ENCODE data around the gene TBCK. TPM values are rescaled to one million over a fixed set of nuclear protein-coding genes. Genes with fewer than 3 reads are reported as not detected.

The TBCK gene
- total RNA-seq, 1 donor from 2014 or later = 28.2 TPM

GRCh38 chr4:106092361-106093040, 223.5 kb downstream of the TBCK start:
- DNase-seq (ENCODE audit: low spot score) = no peak
- no peak overlapping the region for H3K27ac Mint-ChIP-seq (ENCODE audit: unreplicated experiment)
- peaks cover 30% of the 10 kb centered on the region for H3K9me3 Mint-ChIP-seq (ENCODE audit: low read depth)
- peaks cover 42% of the 10 kb centered on the region for H3K36me3 Mint-ChIP-seq (ENCODE audit: low read depth)
- no peaks in the 10 kb centered on the region for H3K27me3 Mint-ChIP-seq (ENCODE audit: low read depth)
- TF ChIP-seq, protein P1, sequence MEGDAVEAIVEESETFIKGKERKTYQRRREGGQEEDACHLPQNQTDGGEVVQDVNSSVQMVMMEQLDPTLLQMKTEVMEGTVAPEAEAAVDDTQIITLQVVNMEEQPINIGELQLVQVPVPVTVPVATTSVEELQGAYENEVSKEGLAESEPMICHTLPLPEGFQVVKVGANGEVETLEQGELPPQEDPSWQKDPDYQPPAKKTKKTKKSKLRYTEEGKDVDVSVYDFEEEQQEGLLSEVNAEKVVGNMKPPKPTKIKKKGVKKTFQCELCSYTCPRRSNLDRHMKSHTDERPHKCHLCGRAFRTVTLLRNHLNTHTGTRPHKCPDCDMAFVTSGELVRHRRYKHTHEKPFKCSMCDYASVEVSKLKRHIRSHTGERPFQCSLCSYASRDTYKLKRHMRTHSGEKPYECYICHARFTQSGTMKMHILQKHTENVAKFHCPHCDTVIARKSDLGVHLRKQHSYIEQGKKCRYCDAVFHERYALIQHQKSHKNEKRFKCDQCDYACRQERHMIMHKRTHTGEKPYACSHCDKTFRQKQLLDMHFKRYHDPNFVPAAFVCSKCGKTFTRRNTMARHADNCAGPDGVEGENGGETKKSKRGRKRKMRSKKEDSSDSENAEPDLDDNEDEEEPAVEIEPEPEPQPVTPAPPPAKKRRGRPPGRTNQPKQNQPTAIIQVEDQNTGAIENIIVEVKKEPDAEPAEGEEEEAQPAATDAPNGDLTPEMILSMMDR (IDR thresholded peaks at IDR 0.05) = no peak
- H3K4me1 Mint-ChIP-seq (ENCODE audit: low read depth) = peaks cover 12% of the 10 kb centered on the region
- H3K4me3 Mint-ChIP-seq (ENCODE audit: unreplicated experiment) = no peak overlapping the region

GRCh38 chr4:106090826-106091225, 225.2 kb downstream of the TBCK start:
- H3K27me3 Mint-ChIP-seq (ENCODE audit: low read depth) = no peaks in the 10 kb centered on the region
- DNase-seq (ENCODE audit: low spot score) = no peak
- TF ChIP-seq, protein P1 (IDR thresholded peaks at IDR 0.05) = no peak
- peaks cover 42% of the 10 kb centered on the region for H3K36me3 Mint-ChIP-seq (ENCODE audit: low read depth)
- H3K4me1 Mint-ChIP-seq (ENCODE audit: low read depth) = peaks cover 10% of the 10 kb centered on the region
- no peak overlapping the region for H3K27ac Mint-ChIP-seq (ENCODE audit: unreplicated experiment)
- no peak overlapping the region for H3K4me3 Mint-ChIP-seq (ENCODE audit: unreplicated experiment)
- H3K9me3 Mint-ChIP-seq (ENCODE audit: low read depth) = peaks cover 35% of the 10 kb centered on the region

- no peaks in the 10 kb centered on the region for H3K4me1 Mint-ChIP-seq (ENCODE audit: low read depth)
- H3K9me3 Mint-ChIP-seq (ENCODE audit: low read depth) = peaks cover 47% of the 10 kb centered on the region
- no peaks in the 10 kb centered on the region for H3K27me3 Mint-ChIP-seq (ENCODE audit: low read depth)
- peak; percentile 67 for DNase-seq (ENCODE audit: low spot score)
- H3K36me3 Mint-ChIP-seq (ENCODE audit: low read depth) = peaks cover 36% of the 10 kb centered on the region
- TF ChIP-seq, protein P1 (IDR thresholded peaks at IDR 0.05) = no peak
- no peak overlapping the region for H3K4me3 Mint-ChIP-seq (ENCODE audit: unreplicated experiment)
- no peak overlapping the region for H3K27ac Mint-ChIP-seq (ENCODE audit: unreplicated experiment)
These were observed 232.9 kb downstream of the TBCK start for GRCh38 chr4:106083065-106083464.

- H3K36me3 Mint-ChIP-seq (ENCODE audit: low read depth) = peaks cover 41% of the 10 kb centered on the region
- no peak overlapping the region for H3K4me3 Mint-ChIP-seq (ENCODE audit: unreplicated experiment)
- no peak overlapping the region for H3K27ac Mint-ChIP-seq (ENCODE audit: unreplicated experiment)
- H3K27me3 Mint-ChIP-seq (ENCODE audit: low read depth) = no peaks in the 10 kb centered on the region
- H3K4me1 Mint-ChIP-seq (ENCODE audit: low read depth) = no peaks in the 10 kb centered on the region
- no peak for DNase-seq (ENCODE audit: low spot score)
- TF ChIP-seq, protein P1 (IDR thresholded peaks at IDR 0.05) = no peak
- peaks cover 53% of the 10 kb centered on the region for H3K9me3 Mint-ChIP-seq (ENCODE audit: low read depth)
These were observed 235.6 kb downstream of the TBCK start for GRCh38 chr4:106080376-106080775.

- Mint-ChIP-seq H3K27me3 (ENCODE audit: low read depth) (no peaks in the 10 kb centered on the region), H3K36me3 (ENCODE audit: low read depth) (peaks cover 39% of the 10 kb centered on the region), H3K4me3 (ENCODE audit: unreplicated experiment) (no peak overlapping the region), H3K9me3 (ENCODE audit: low read depth) (peaks cover 53% of the 10 kb centered on the region), H3K27ac (ENCODE audit: unreplicated experiment) (no peak overlapping the region), H3K4me1 (ENCODE audit: low read depth) (no peaks in the 10 kb centered on the region)
- DNase-seq (ENCODE audit: low spot score) = no peak
- TF ChIP-seq, protein P1 (IDR thresholded peaks at IDR 0.05) = no peak
These were observed 236.4 kb downstream of the TBCK start for GRCh38 chr4:106079616-106080015.

Measured in chondrocyte (in vitro differentiated cells).